Activated T-helper 1 cell treated with anti-CD3 and anti-CD28 coated beads, Interleukin-12 subunit alpha, Interleukin-12 subunit beta, Interleukin-2, Interleukin-4 antibody, amounts not matched to agents 30 ng/mL and 10 ng/mL and 1 ng/mL, durations not matched to agents 14 hours and 24 hours and 36 hours (primary cell): ENCODE data around the gene CRIM1. TPM values are rescaled to one million over a fixed set of nuclear protein-coding genes. Genes with fewer than 3 reads are reported as not detected.

Source experiments
- DNase-seq: peaks from one replicate; pipeline ENCODE4 v3.0.0; 2021; ENCODE audit warnings: low spot score
- H3K27ac Mint-ChIP-seq: one replicate; pipeline ENCODE4 v1.8.0; 2021; ENCODE audit warnings: mild to moderate bottlenecking, mixed read lengths
- H3K27me3 Mint-ChIP-seq: one replicate; pipeline ENCODE4 v1.8.0; 2022; ENCODE audit warnings: mild to moderate bottlenecking, moderate library complexity, mixed read lengths; ENCODE audit not compliant: insufficient read depth
- H3K36me3 Mint-ChIP-seq: one replicate; pipeline ENCODE4 v1.8.0; 2021; ENCODE audit warnings: low read depth, mixed read lengths
- H3K4me1 Mint-ChIP-seq: one replicate; pipeline ENCODE4 v1.8.0; 2021; ENCODE audit warnings: low read depth, mixed read lengths
- H3K4me3 Mint-ChIP-seq: one replicate; pipeline ENCODE4 v1.8.0; 2021; ENCODE audit warnings: mild to moderate bottlenecking, moderate library complexity, mixed read lengths
- H3K9me3 Mint-ChIP-seq: one replicate; pipeline ENCODE4 v1.8.0; 2021; ENCODE audit warnings: mixed read lengths
- intact Hi-C: fragments of 100-400 bp; cut with micrococcal nuclease; formaldehyde crosslinking; loops from one replicate; pipeline ENCODE4 v1.15.1; 2024
- total RNA-seq: library from RNA; stranded (reverse); gene quantifications from 2 replicates; pipeline ENCODE4 v1.2.3, GENCODE V29; 2022

Gene CRIM1
- total RNA-seq, 1 donor from 2014 or later, result 15.3 TPM

DNA sequence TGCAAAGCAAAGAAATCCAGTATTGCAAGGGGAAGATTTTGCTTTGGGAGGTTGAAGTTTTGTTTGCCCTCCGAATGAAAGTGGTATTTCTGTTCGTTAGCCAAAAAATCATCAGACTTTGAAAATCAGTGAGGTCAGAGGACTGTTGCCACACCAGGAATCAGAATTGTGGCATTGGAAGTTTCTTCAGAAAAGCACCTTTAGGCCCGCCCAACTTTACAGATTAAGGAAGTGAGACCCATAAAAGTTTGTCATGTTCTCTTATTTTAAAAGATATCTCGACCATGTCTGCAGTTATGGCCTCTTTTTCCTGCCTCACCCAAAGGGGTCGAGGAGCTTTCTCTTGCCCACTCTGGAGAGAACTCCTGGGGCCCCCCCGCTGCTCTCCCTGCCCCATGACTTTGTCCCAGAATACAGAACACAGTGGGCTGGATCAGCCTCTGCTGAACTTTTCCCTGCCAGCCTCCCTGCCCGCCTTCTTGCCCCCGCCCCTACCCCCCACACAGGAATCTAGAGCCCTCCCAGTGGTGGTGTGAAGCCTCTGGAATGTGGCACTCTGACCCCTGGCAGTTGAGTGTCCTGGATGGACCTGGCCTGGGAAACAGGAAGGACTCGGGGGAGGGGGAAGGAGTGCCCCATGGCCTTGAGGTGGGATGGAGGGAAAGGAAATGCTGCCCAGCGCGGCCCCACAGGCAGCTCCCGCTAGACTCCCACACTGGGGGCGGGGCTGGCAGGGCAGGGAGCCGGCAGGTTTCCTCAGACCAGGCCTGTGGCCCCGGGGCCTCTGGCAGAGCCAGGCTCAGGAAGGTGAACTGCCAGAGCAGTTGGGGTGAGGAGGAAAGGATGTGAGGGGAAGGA is 25.3 kb downstream of the CRIM1 start:
- no peak overlapping the region for H3K4me3 Mint-ChIP-seq
- H3K9me3 Mint-ChIP-seq, result no peaks in the 10 kb centered on the region
- H3K27ac Mint-ChIP-seq, result no peak overlapping the region
- H3K27me3 Mint-ChIP-seq, result peaks cover 7% of the 10 kb centered on the region
- no peak for DNase-seq
- intact Hi-C loops, result no loop called here
- H3K4me1 Mint-ChIP-seq, result peaks cover 18% of the 10 kb centered on the region
- peaks cover 12% of the 10 kb centered on the region for H3K36me3 Mint-ChIP-seq

GRCh38 chr2:36381993-36382392 is 26.4 kb downstream of the CRIM1 start:
- Mint-ChIP-seq H3K4me1 (peaks cover 18% of the 10 kb centered on the region), H3K27ac (no peak overlapping the region)
- DNase-seq, result no peak

DNA sequence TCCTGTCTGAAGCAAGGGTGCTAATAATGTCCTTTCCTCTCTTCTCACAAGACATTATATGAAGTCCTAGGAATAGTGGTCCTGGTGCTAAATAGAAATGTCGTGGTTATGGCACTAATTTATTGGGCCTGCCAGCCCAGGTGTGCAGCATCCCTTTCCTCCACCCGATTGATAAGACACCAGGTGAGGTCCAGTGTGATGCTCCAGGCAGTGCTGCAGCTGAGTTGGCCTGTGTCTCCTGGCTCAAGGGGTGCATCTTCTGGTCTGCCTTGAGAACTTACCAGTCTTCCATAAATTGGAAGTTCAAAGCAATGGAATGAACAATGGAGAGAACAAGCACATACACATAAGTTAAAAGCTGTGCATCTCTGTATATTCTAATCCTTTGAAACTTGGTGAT is 26.9 kb downstream of the CRIM1 start:
- peaks cover 23% of the 10 kb centered on the region for H3K4me1 Mint-ChIP-seq
- H3K4me3 Mint-ChIP-seq, result no peak overlapping the region
- no peaks in the 10 kb centered on the region for H3K9me3 Mint-ChIP-seq
- no peak overlapping the region for H3K27ac Mint-ChIP-seq
- peaks cover 14% of the 10 kb centered on the region for H3K27me3 Mint-ChIP-seq
- intact Hi-C loops, result no loop called here
- peaks cover 10% of the 10 kb centered on the region for H3K36me3 Mint-ChIP-seq
- no peak for DNase-seq

More at GRCh38 chr2:36381993-36382392, 26.4 kb downstream of the CRIM1 start:
- Mint-ChIP-seq H3K27me3 (peaks cover 10% of the 10 kb centered on the region), H3K9me3 (no peaks in the 10 kb centered on the region), H3K36me3 (peaks cover 10% of the 10 kb centered on the region), H3K4me3 (no peak overlapping the region)
- intact Hi-C loops, result no loop called here

DNA sequence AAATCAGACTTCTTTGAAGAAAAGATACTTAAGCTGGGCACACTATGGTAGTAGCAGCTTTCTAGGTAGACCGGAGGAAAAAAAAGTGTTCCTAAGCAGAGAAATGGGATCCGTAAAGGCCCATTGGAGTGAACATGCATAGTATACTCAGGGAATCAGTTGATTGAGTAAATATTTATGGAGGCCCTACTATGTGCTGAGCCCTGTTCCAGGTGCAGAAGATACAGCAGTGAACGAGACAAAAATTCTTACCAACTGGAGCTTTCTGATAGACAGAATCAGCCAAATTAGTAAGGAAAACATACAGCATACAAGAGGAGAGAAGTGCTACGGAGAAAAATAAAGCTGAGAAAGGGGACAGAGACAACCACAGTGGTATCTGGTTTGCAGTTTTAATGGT is 28.1 kb downstream of the CRIM1 start:
- H3K27me3 Mint-ChIP-seq, result peaks cover 14% of the 10 kb centered on the region

DNA sequence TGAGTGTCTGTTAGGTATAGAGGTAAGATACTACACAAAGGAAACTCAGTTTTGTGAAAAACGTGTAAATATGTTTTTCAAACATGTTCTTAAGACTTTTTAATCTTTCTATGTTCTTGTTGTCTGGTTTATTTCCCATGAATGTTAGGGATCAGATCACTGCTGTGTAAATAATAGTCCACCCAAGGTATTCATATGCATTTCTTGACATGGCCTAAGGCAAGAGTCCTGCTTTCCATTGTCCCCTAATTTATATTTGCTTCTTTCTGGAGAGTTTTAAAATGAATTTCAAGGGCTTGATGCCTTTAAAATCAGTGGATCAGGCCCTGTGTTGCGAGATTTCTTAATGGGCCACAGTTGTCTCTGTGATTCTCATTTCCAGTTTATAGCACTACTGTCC is 28.9 kb downstream of the CRIM1 start:
- H3K4me1 Mint-ChIP-seq, result peaks cover 23% of the 10 kb centered on the region
- H3K9me3 Mint-ChIP-seq, result no peaks in the 10 kb centered on the region
- H3K36me3 Mint-ChIP-seq, result peaks cover under 1% of the 10 kb centered on the region
- intact Hi-C loops, result no loop called here
- no peak for DNase-seq
- H3K27me3 Mint-ChIP-seq, result peaks cover 19% of the 10 kb centered on the region
- no peak overlapping the region for H3K4me3 Mint-ChIP-seq
- no peak overlapping the region for H3K27ac Mint-ChIP-seq

More for the DNA sequence above, 28.1 kb downstream of the CRIM1 start:
- Mint-ChIP-seq H3K36me3 (peaks cover 5% of the 10 kb centered on the region), H3K9me3 (no peaks in the 10 kb centered on the region), H3K4me3 (no peak overlapping the region), H3K27ac (no peak overlapping the region), H3K4me1 (peaks cover 28% of the 10 kb centered on the region)
- no peak for DNase-seq
- intact Hi-C loops, result no loop called here

DNA sequence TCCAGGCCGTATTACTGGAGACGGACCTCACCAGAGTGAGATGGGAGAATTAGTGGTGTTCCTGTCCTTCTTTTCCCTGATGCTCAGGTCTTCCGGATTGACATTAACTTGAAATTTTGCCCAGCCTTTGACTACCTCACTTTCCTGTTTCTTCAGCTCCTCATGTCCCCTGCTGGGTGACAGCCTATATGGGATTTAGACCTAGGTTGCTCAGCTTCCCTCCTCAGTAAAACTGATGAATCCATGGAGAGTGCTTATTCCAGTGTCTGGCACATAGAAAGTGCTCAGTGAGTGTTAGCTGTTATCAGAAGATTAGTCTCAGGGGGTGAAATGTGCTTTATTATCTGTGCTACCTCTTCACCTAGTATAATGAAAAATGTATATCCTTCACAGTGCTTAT is 30.0 kb downstream of the CRIM1 start:
- Mint-ChIP-seq H3K4me3 (no peak overlapping the region), H3K27me3 (peaks cover 22% of the 10 kb centered on the region), H3K4me1 (peaks cover 15% of the 10 kb centered on the region), H3K9me3 (no peaks in the 10 kb centered on the region), H3K36me3 (no peaks in the 10 kb centered on the region), H3K27ac (no peak overlapping the region)
- DNase-seq, result no peak
- intact Hi-C loops, result loop anchor here (5.0 kb wide), 1 partner anchor 77 kb away; no protein-coding TSS in a partner anchor

DNA sequence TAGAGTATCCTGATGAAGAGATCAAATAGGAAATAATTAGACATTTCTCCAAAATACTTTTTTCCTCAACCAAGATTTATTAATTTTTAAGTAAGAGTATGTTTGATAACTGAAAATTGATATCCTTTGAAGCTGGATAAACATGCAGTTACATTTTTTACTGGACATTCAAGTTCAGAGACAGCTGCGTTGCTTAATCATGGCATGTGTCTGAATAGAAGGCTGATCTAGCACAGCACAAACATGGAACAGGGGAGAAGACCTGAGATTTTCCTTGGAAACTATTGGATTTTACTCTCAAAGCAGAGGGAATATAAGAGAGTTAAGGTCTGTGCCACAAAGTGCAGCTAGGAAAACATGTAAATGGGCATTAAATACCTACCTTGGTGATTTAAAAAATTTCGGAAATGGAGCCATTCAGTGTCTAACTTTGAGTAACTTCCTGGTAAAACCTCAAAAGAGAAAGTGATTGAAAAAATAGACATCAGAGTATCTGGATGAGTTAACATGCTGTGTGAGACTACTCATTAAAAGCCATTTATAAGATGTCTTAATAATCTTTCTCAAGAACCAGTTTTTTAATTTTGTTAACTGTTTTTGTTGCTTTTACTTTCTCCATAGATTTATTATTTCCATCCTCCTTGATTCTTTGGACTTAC is 31.8 kb downstream of the CRIM1 start:
- H3K4me3 Mint-ChIP-seq, result no peak overlapping the region
- no peak overlapping the region for H3K27ac Mint-ChIP-seq
- H3K9me3 Mint-ChIP-seq, result no peaks in the 10 kb centered on the region
- H3K4me1 Mint-ChIP-seq, result peaks cover 15% of the 10 kb centered on the region
- DNase-seq, result no peak
- no peaks in the 10 kb centered on the region for H3K36me3 Mint-ChIP-seq
- intact Hi-C loops, result loop anchor here (5.0 kb wide), 1 partner anchor 75 kb away; no protein-coding TSS in a partner anchor
- peaks cover 22% of the 10 kb centered on the region for H3K27me3 Mint-ChIP-seq

DNA sequence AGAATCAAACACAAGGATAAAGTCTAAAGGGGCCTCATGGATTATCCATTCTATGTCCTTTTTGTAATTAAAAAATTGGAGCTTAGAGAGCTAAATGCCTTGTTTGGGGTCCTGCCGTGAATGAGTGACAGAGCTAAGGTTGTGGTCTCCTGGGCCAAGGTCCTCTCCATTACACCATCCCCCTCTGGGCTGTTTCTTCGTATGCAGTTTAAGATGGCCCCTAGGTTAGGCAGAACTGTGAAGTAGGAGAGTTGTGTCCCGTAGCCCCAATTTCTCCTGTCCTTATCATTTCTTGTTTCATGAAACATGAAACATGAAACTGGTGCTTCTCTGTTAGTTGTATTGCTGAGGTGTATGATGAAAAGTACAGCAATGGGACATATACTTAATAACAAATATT is 32.9 kb downstream of the CRIM1 start:
- H3K27me3 Mint-ChIP-seq, result peaks cover 22% of the 10 kb centered on the region
- H3K9me3 Mint-ChIP-seq, result no peaks in the 10 kb centered on the region
- H3K36me3 Mint-ChIP-seq, result no peaks in the 10 kb centered on the region
- no peak overlapping the region for H3K4me3 Mint-ChIP-seq
- no peak overlapping the region for H3K27ac Mint-ChIP-seq
- intact Hi-C loops, result loop anchor here (5.0 kb wide), 1 partner anchor 74 kb away; no protein-coding TSS in a partner anchor
- H3K4me1 Mint-ChIP-seq, result peaks cover 15% of the 10 kb centered on the region
- no peak for DNase-seq

DNA sequence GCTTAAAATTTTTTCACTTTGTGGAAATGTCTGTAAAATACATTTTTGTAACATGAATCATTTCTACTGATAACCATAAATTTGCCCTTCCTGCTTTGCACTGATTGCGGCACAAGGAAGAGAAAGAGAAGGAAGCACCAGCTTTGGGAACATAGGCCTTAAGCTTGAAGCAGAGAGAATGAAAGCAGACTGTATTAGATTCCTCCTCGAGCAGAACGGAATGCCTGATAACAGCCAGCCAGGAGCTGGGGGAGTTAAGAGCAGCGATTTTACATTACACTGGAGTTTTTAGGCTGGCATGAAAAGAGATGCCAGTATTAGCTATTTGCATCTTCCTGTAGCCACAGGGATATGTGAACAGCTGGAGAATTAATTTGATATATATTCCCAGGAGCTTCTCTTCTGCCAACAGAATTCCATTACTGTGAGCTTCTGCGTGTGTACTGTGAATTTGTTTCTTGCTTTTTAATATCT is 33.5 kb downstream of the CRIM1 start:
- Mint-ChIP-seq H3K4me1 (peaks cover 15% of the 10 kb centered on the region), H3K27ac (no peak overlapping the region), H3K9me3 (no peaks in the 10 kb centered on the region), H3K36me3 (no peaks in the 10 kb centered on the region), H3K27me3 (peaks cover 24% of the 10 kb centered on the region), H3K4me3 (no peak overlapping the region)
- no peak for DNase-seq
- intact Hi-C loops, result loop anchor here (5.0 kb wide), 1 partner anchor 73 kb away; no protein-coding TSS in a partner anchor

- no peak for DNase-seq
- H3K36me3 Mint-ChIP-seq, result no peaks in the 10 kb centered on the region
- no peak overlapping the region for H3K4me3 Mint-ChIP-seq
- H3K27ac Mint-ChIP-seq, result no peak overlapping the region
- H3K4me1 Mint-ChIP-seq, result peaks cover 15% of the 10 kb centered on the region
- peaks cover 24% of the 10 kb centered on the region for H3K27me3 Mint-ChIP-seq
- intact Hi-C loops, result loop anchor here (5.0 kb wide), 1 partner anchor 73 kb away; no protein-coding TSS in a partner anchor
- H3K9me3 Mint-ChIP-seq, result no peaks in the 10 kb centered on the region
These were observed 34.0 kb downstream of the CRIM1 start for GRCh38 chr2:36389577-36389976.

DNA sequence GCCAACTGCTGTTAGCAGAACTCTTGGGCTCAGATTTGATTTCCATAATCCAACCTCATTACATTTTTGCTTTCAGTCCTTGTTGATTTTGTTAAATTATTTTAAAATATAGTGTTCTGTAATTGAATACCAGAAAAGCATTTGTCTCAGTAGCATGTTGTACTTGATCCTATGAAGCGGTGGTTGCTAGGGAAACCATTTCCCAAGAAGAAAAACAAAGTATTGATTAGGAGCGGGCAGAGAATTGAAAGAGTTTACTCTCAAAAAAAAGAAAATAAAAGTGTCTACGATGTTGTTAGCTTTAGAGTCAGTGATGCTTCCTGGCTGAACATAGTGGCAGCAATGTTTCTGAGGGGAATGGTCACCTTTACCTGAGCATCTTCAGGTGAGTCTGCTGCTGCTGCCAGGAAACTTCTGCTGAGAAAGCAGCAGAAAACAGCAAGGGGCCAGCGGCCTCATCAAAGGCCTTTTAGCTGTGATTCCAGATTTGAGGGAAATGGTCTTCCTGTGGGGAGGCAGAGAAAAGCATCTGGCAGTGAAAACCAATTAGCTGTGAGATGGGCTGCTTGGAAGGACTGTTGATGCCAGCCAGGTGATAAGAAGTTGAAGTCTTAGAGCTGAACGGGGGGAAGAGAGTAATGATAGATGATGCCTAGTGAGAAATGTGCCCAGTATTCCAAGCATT is 37.1 kb downstream of the CRIM1 start:
- no peaks in the 10 kb centered on the region for H3K36me3 Mint-ChIP-seq
- intact Hi-C loops, result no loop called here
- H3K27ac Mint-ChIP-seq, result no peak overlapping the region
- no peak for DNase-seq
- peaks cover 17% of the 10 kb centered on the region for H3K27me3 Mint-ChIP-seq
- H3K4me3 Mint-ChIP-seq, result no peak overlapping the region
- H3K9me3 Mint-ChIP-seq, result no peaks in the 10 kb centered on the region
- peaks cover 3% of the 10 kb centered on the region for H3K4me1 Mint-ChIP-seq

DNA sequence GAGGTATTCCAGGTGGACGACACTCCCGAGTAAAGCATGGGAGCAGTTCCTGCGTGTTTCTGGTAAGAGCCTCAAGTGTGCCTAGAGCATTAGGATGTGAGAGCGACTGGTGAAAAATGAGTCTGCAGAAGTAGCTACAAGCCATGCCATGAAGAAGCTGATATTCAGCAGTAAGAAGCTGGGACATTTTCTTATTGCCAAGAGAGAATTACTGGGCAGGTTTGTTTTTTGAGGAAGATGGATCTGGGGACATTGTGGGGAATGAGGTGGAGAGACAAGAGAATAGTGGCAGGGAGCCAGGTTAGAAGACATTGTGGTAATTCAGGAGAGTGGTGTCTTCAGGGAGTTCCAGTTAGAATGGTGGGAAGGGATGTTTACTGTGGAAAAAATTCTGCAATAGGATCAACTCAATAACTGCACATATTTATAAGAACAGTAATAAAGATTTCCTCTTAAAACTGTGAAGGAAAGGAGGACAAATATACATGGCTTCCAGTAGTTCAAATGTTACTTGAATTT is 38.2 kb downstream of the CRIM1 start:
- no peaks in the 10 kb centered on the region for H3K4me1 Mint-ChIP-seq
- no peaks in the 10 kb centered on the region for H3K36me3 Mint-ChIP-seq
- no peak overlapping the region for H3K27ac Mint-ChIP-seq
- no peaks in the 10 kb centered on the region for H3K9me3 Mint-ChIP-seq
- DNase-seq, result no peak
- peaks cover 15% of the 10 kb centered on the region for H3K27me3 Mint-ChIP-seq
- no peak overlapping the region for H3K4me3 Mint-ChIP-seq
- intact Hi-C loops, result no loop called here
